Bronchial epithelial cell (primary cell): ENCODE data around the gene TSPOAP1. TPM values are rescaled to one million over a fixed set of nuclear protein-coding genes. Genes with fewer than 3 reads are reported as not detected.

Experiments
- DNase-seq: peaks from one replicate; pipeline ENCODE4 v3.0.0-alpha.2; 2010; ENCODE audit warnings: low read depth
- FAIRE-seq: peaks from 2 replicates; lab custom pipeline; 2011; peaks lifted over from hg19 to GRCh38; lab: Jason Lieb, UNC
- H3K27me3 ChIP-seq: 2 replicates; pipeline ENCODE4 v1.5.1; 2011; ENCODE audit warnings: low read length; ENCODE audit not compliant: control insufficient read depth, insufficient read depth
- H3K36me3 ChIP-seq: 2 replicates; pipeline ENCODE4 v1.5.1; 2011; ENCODE audit warnings: low read length; ENCODE audit not compliant: control insufficient read depth, insufficient read depth
- H3K4me3 ChIP-seq: 2 replicates; pipeline ENCODE4 v1.5.1; 2011; ENCODE audit warnings: mild to moderate bottlenecking, low read depth, low read length, control low read depth
- CTCF ChIP-seq: IDR thresholded peaks from 2 replicates; pipeline ENCODE4 v1.5.1; 2011; ENCODE audit warnings: mild to moderate bottlenecking, moderate library complexity, low read length, control low read depth, inconsistent platforms; ENCODE audit not compliant: insufficient read depth, severe bottlenecking
- total RNA-seq: library from RNA; depleted of rRNA; stranded (reverse); fragments of >200 nt; gene quantifications from 2 replicates; pipeline ENCODE4 v1.2.1, GENCODE V29; 2014

TSPOAP1 gene
- total RNA-seq, 1 donor from 2014 or later = 0.53 TPM

- peaks cover 11% of the 10 kb centered on the region for H3K27me3 ChIP-seq
- no peaks in the 10 kb centered on the region for H3K36me3 ChIP-seq
- TF ChIP-seq CTCF = peak; percentile 46
- no peak overlapping the region for H3K4me3 ChIP-seq
- DNase-seq = no peak
- no peak for FAIRE-seq
Measured at GRCh38 chr17:58254803-58255202, 73.8 kb downstream of the TSPOAP1 start.

GRCh38 chr17:58253082-58253481 is 75.5 kb downstream of the TSPOAP1 start:
- DNase-seq = no peak
- H3K36me3 ChIP-seq = no peaks in the 10 kb centered on the region
- no peak for TF ChIP-seq CTCF
- H3K4me3 ChIP-seq = no peak overlapping the region
- FAIRE-seq = no peak
- H3K27me3 ChIP-seq = peaks cover 20% of the 10 kb centered on the region

GRCh38 chr17:58252141-58252540 is 76.5 kb downstream of the TSPOAP1 start:
- no peak for DNase-seq
- Histone ChIP-seq H3K36me3 (no peaks in the 10 kb centered on the region), H3K27me3 (peaks cover 22% of the 10 kb centered on the region), H3K4me3 (no peak overlapping the region)
- TF ChIP-seq CTCF = no peak
- no peak for FAIRE-seq

Other genes with a start within 250 kb of the TSPOAP1 start
- gene DYNLL2, start 245.4 kb downstream of the TSPOAP1 start, total RNA-seq = 16.8 and 27.3 TPM in 2 replicates
- gene OR4D1, start 180.4 kb downstream of the TSPOAP1 start, total RNA-seq = not detected in 2 replicates
- not detected in 2 replicates for gene OR4D2, start 161.8 kb downstream of the TSPOAP1 start, total RNA-seq
- not detected in 2 replicates for gene EPX, start 136.1 kb downstream of the TSPOAP1 start, total RNA-seq
- gene MKS1, start 109.5 kb downstream of the TSPOAP1 start, total RNA-seq = 8.8 and 11.1 TPM in 2 replicates
- not detected in 2 replicates for gene LPO, start 90.2 kb downstream of the TSPOAP1 start, total RNA-seq
- gene MPO, start 47.9 kb downstream of the TSPOAP1 start, total RNA-seq = not detected in 2 replicates
- gene SUPT4H1, start 23.4 kb upstream of the TSPOAP1 start, total RNA-seq = 43.1 and 52.1 TPM in 2 replicates
- 6.1 and 7.6 TPM in 2 replicates for gene RNF43, start 88.7 kb upstream of the TSPOAP1 start, total RNA-seq
- gene HSF5, start 159.6 kb upstream of the TSPOAP1 start, total RNA-seq = under 0.01 TPM in 1 of 2 replicates, not detected in the other
- gene MTMR4, start 185.8 kb upstream of the TSPOAP1 start, total RNA-seq = 26.2 and 62.4 TPM in 2 replicates